GF-D8 (cell line): Measurements from ENCODE around the gene BMP4.
"Not testable (repeated sequence)": the region's sequence is repeated elsewhere in the genome, so short reads cannot be mapped to it uniquely, and the experiment has no call there.

ENCODE experiments used
- DNase-seq: peaks from one replicate; lab custom pipeline; 2025; lab: John Stamatoyannopoulos, UW

BMP4 gene

DNA sequence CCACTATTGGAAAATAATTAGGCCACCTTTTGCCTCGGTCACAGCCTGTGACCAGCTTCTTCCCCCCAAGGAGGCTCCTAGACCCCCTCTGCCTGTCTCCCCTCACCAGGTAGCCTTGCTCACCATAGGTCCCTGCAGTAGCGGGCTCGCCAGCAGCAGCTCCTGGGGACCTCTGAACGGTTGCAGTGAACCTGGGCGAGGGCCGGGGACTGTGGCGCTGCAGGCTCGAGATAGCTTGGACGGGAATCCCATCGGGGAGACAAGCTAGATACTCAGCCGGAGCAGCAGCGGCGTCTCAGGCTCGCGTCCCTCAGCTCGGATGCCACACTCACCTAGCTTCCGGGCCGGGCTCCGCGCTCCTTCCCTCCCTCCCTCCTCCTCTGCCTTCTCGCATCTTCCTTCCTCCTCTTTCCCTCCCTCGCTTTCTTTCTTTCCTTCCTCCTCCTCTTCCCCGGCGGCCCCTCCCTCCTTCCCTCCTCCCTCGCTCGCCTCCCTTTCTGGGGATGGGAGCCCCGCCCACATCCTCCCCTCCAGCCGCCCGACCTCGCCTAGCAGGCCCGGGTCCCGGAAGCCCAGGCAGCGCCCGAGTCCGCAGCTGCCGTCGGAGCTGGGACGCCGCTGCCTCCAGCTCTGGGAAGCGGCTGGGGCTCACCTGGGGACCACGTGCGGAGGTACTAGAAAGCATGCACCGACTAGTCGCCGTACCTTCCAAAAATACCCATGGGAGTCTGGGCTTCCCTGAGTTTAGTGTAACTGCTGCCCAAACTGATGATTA lies at the start of gene BMP4:
TSS of gene BMP4 (minus strand) at position 399 of the 775 bp plus-strand sequence. CDS start 4,603 bp downstream, outside the sequence.
- DNase-seq: no peak

DNA sequence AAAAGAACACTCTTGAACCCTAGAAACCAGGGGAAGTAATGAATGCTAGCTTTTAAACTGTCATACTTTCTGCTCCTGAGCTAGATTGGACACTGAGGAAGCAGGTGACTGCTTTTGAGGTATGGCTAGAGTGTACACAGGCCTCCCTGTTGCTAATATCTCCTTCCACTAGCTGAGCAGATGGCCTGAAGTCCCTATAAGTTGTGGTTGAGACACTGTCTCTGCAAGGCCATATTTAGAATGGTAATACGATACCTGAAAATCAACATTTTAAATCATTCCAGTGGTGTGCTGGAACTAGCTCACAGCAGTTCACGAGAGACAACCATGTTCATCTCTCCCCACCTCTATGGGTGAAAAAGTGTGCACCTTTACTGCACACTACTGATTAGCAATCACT lies 46.4 kb upstream of the BMP4 start:
- DNase-seq: no peak

DNA sequence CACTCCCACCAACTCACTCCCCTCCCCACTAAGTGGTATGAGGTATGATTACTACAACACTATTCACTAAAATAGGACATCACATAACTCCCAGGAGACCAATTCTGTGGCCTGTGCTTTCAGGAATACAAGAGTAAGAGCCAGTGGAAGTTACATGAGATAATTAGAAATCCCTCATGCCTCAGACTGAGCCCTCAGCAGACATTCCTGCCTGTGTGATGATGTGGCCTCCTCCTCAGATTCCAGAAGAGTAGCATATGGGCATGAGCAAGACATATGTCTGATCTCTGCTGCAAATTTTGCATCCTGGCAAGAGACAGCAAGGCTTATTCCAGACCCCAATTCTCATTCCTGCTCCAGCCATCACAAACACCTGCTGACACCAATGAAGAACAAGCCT lies 46.0 kb upstream of the BMP4 start:
- DNase-seq: no peak

- no peak for DNase-seq
Measured at GRCh38 chr14:54001189-54001878, 44.7 kb upstream of the BMP4 start.

DNA sequence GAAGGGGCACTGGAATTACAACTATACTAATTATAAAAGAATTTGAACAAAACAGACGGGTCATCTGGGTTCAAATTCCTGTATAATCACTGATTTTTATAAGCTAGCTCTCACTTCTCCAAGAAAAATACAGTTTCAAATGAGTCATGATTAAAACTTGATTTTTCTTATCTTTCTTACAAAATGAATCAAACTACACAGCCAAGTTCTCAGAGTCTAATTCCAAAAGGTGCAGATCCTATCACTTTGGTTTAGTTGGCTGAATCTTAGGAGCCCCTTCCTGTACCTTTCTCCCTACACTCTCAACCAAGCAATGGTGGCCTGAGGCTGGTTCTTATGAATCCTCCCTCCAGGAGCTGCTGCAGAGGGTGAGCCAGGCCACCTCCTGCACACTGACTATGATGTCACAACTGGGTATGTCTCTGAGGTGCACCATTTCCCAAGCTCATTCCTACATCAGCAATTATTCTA lies 43.8 kb upstream of the BMP4 start:
- no peak for DNase-seq

GRCh38 chr14:53999061-53999488 lies 42.5 kb upstream of the BMP4 start:
- DNase-seq: no peak

DNA sequence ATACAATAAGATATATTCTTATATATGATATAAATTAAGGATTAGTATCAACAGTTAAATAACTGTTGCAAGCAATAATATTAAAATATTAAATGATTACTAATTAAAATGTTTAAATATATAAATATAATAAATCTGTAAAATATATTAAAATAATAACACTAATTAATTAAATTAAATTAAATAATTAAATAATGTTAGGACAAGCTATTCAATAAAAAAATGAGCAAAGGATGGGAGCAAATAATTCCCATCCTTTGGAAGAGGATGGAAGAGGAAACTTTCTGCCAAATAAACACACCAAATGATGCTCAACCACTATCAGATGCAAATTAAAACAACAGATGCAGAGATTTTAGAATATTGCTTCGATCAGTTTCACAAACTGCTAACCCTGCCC lies 39.4 kb upstream of the BMP4 start:
- DNase-seq: no peak

- no peak for DNase-seq
Measured at GRCh38 chr14:53993920-53994607, 37.4 kb upstream of the BMP4 start.

- no peak for DNase-seq
Measured at GRCh38 chr14:53990978-53991377, 34.4 kb upstream of the BMP4 start.

GRCh38 chr14:53986718-53987117 lies 30.1 kb upstream of the BMP4 start:
- not testable (repeated sequence) for DNase-seq

- not testable (repeated sequence) for DNase-seq
Measured at GRCh38 chr14:53984958-53985357, 28.3 kb upstream of the BMP4 start.

DNA sequence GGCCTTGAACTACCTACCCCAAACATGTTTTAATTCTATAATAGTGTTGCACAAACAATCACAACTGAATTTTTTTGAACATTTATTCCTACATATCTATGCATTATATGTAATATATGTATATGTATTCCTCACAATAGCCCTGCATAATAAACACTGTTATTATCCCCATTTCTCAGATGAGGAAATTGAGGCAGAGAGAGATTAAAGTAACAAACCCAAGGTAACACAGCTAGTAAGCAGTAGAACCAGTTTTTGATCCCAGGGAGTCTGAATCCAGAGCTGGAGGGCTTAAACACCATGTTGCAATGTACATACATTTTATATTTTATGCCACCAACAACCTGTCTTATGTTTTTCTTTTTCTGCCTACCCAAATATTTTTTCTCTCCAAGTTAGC lies 26.5 kb upstream of the BMP4 start:
- no peak for DNase-seq

- DNase-seq: no peak
Measured at GRCh38 chr14:53982546-53982945, 25.9 kb upstream of the BMP4 start.

GRCh38 chr14:53979747-53980642 lies 23.4 kb upstream of the BMP4 start:
- DNase-seq: no peak

- DNase-seq: no peak
Measured at GRCh38 chr14:53979113-53979681, 22.6 kb upstream of the BMP4 start.

DNA sequence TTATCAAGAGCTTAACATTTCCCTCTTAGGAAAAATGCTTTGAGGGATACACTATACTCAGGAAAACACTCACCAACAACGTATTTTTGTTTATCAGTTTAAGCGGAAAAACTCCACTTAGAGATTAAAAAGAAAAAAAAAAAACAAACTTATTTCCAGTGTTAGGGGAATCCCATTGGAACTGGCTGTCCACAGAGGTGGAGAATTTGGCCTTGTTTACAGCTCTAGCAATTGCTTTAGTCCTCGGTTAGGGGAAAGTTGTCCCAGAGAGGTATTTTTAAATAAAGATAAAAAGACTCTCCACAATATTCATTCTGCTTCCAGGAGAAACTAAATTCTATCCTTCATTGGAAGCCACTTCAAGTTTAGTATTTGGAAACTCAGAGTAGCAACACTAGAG lies 21.6 kb upstream of the BMP4 start:
- DNase-seq: no peak

- no peak for DNase-seq
Measured at GRCh38 chr14:53975444-53975843, 18.8 kb upstream of the BMP4 start.

- no peak for DNase-seq
Measured at GRCh38 chr14:53971521-53971920, 14.9 kb upstream of the BMP4 start.

- DNase-seq: no peak
Measured at GRCh38 chr14:53969326-53969725, 12.7 kb upstream of the BMP4 start.

- DNase-seq: no peak
Measured at GRCh38 chr14:53968726-53969125, 12.1 kb upstream of the BMP4 start.

DNA sequence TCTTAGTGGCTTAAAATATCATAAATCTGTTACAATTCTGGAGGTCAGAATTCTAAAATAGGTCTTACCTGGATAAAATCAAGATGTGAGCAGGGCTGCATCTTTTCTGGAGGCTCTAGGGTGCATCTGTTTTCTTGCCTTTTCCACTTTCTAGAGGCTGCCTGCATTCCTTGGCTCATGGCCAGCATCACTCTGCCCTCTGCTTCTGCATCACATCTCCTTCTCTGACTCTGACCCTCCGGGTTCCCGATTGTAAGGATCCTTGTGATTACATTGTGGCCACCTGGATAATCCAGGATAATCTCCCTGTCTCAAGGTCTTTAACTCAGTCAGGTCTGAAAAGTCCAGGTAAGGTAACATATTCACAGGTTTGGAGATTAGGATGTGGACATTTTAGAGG lies 11.0 kb upstream of the BMP4 start:
- no peak for DNase-seq
